HUDEP-2 (cell line): Measurements from ENCODE around the gene MED13L.

Experiments used
- DNase-seq, 76 experiments: peaks; one replicate each; lab custom pipeline; 2025; ENCODE audit not compliant: unreplicated experiment in 76 of 76; lab: John Stamatoyannopoulos, UW

Gene MED13L

GRCh38 chr12:116068371-116068770 is 209.1 kb downstream of the MED13L start:
- no peak for DNase-seq

GRCh38 chr12:116067892-116068291 is 209.6 kb downstream of the MED13L start:
- no peak for DNase-seq

GRCh38 chr12:116066381-116067230 is 210.9 kb downstream of the MED13L start:
- peak in 34 of 76 experiments; percentile 0 to 59 (median 21) for DNase-seq

GRCh38 chr12:116065606-116066005 is 211.9 kb downstream of the MED13L start:
- DNase-seq: no peak

- no peak for DNase-seq
Measured at GRCh38 chr12:116064493-116064892, 213.0 kb downstream of the MED13L start.

- DNase-seq: no peak
Measured at GRCh38 chr12:116062698-116063097, 214.8 kb downstream of the MED13L start.

GRCh38 chr12:116060764-116061163 is 216.7 kb downstream of the MED13L start:
- peak in 1 of 76 experiments; percentile 33 for DNase-seq

- no peak for DNase-seq
Measured at GRCh38 chr12:116059904-116060303, 217.6 kb downstream of the MED13L start.

GRCh38 chr12:116058574-116058973 is 218.9 kb downstream of the MED13L start:
- DNase-seq: no peak

- no peak for DNase-seq
Measured at GRCh38 chr12:116057356-116057755, 220.1 kb downstream of the MED13L start.

GRCh38 chr12:116055895-116056607 is 221.4 kb downstream of the MED13L start:
- DNase-seq: no peak

- DNase-seq: no peak
Measured at GRCh38 chr12:116054280-116054679, 223.2 kb downstream of the MED13L start.

GRCh38 chr12:116053479-116054200 is 223.9 kb downstream of the MED13L start:
- DNase-seq: no peak

GRCh38 chr12:116050275-116050674 is 227.2 kb downstream of the MED13L start:
- DNase-seq: no peak

- DNase-seq: no peak
Measured at GRCh38 chr12:116048879-116049278, 228.6 kb downstream of the MED13L start.

- DNase-seq: no peak
Measured at GRCh38 chr12:116046039-116046438, 231.5 kb downstream of the MED13L start.

- no peak for DNase-seq
Measured at GRCh38 chr12:116045150-116045549, 232.3 kb downstream of the MED13L start.

- no peak for DNase-seq
Measured at GRCh38 chr12:116043659-116044535, 233.6 kb downstream of the MED13L start.

GRCh38 chr12:116040402-116040801 is 237.1 kb downstream of the MED13L start:
- DNase-seq: no peak

GRCh38 chr12:116039081-116039480 is 238.4 kb downstream of the MED13L start:
- no peak for DNase-seq
